ENCODE data around the gene ATF4.

GRCh38 chr22:39482768-39483167 lies 37.6 kb upstream of the ATF4 start:
- TF ChIP-seq CTCF (IDR thresholded peaks at IDR 0.05; ENCODE audit: low read length) (no peak), EZH2 (optimal IDR thresholded peaks at IDR 0.05; ENCODE audit: low read depth, low read length) (no peak), EZH2phosphoT487 (IDR thresholded peaks at IDR 0.05; ENCODE audit: low read length) (no peak)

Measured in MM.1S (cell line).